MM.1S (cell line): ENCODE results near the gene OPA3.
A peak's percentile ranks its signal among the peaks of the same experiment; 100 is the strongest.

Experiments
- DNase-seq: peaks from one replicate; pipeline ENCODE4 v3.0.0-alpha.2; 2015
- H2AFZ ChIP-seq: fragments of 300-600 bp; sonication (generic); 2 replicates; pipeline ENCODE4 v1.6.0; 2016; ENCODE audit warnings: antibody characterized with exemption, low read length
- H3F3A ChIP-seq: fragments of 300-600 bp; sonication (generic); 2 replicates; pipeline ENCODE4 v1.6.1; 2016; ENCODE audit warnings: mild to moderate bottlenecking, antibody characterized with exemption, low read length, moderate library complexity, mixed read lengths; ENCODE audit not compliant: insufficient read depth
- H3K27ac ChIP-seq: fragments of 300-600 bp; sonication (generic); 2 replicates; pipeline ENCODE4 v1.5.1; 2016; ENCODE audit warnings: mild to moderate bottlenecking, low read length
- H3K27me3 ChIP-seq: fragments of 300-600 bp; sonication (generic); replicated peaks from 2 replicates; pipeline ENCODE4 v1.6.0; 2016; ENCODE audit warnings: low read length; ENCODE audit not compliant: insufficient read depth
- H3K36me3 ChIP-seq: fragments of 300-600 bp; sonication (generic); replicated peaks from 2 replicates; pipeline ENCODE4 v1.6.1; 2016; ENCODE audit warnings: mild to moderate bottlenecking, low read length, mixed read lengths; ENCODE audit not compliant: insufficient read depth
- H3K4me1 ChIP-seq: fragments of 300-600 bp; sonication (generic); 2 replicates; pipeline ENCODE4 v1.6.1; 2016; ENCODE audit warnings: low read length, mixed read lengths
- H3K4me2 ChIP-seq: fragments of 300-600 bp; sonication (generic); 2 replicates; pipeline ENCODE4 v1.6.0; 2016; ENCODE audit warnings: low read depth, low read length
- H3K4me3 ChIP-seq: fragments of 300-600 bp; sonication (generic); 2 replicates; pipeline ENCODE4 v1.5.1; 2016; ENCODE audit warnings: low read length, mixed read lengths
- H3K79me2 ChIP-seq: fragments of 300-600 bp; sonication (generic); 2 replicates; pipeline ENCODE4 v1.6.1; 2016; ENCODE audit warnings: mixed run types, low read length, mixed read lengths
- H3K9ac ChIP-seq: fragments of 300-600 bp; sonication (generic); 2 replicates; pipeline ENCODE4 v1.6.1; 2016; ENCODE audit warnings: low read length, mixed read lengths
- H3K9me2 ChIP-seq: fragments of 300-600 bp; sonication (generic); replicated peaks from 2 replicates; pipeline ENCODE4 v1.6.1; 2016; ENCODE audit warnings: mild to moderate bottlenecking, low read length, mixed read lengths; ENCODE audit not compliant: insufficient read depth
- H3K9me3 ChIP-seq: fragments of 300-600 bp; sonication (generic); replicated peaks from 2 replicates; pipeline ENCODE4 v1.6.1; 2016; ENCODE audit warnings: mild to moderate bottlenecking, low read length, mixed read lengths; ENCODE audit not compliant: insufficient read depth
- H4K20me1 ChIP-seq: fragments of 300-600 bp; sonication (generic); 2 replicates; pipeline ENCODE4 v1.6.1; 2016; ENCODE audit warnings: mild to moderate bottlenecking, low read length, moderate library complexity, mixed read lengths; ENCODE audit not compliant: insufficient read depth
- CTCF ChIP-seq: fragments of 300-600 bp; sonication (generic); IDR thresholded peaks from 2 replicates; pipeline ENCODE4 v1.5.1; 2016; ENCODE audit warnings: antibody characterized with exemption, low read length, mixed read lengths
- EZH2 ChIP-seq: fragments of 300-600 bp; sonication (generic); optimal IDR thresholded peaks from 2 replicates; pipeline ENCODE3; 2017; ENCODE audit warnings: low read depth, mild to moderate bottlenecking, antibody characterized with exemption, low read length, mixed read lengths
- EZH2phosphoT487 ChIP-seq: fragments of 300-600 bp; sonication (generic); IDR thresholded peaks from 2 replicates; pipeline ENCODE4 v1.6.1; 2018; ENCODE audit warnings: antibody characterized with exemption, low read length

The OPA3 gene

GRCh38 chr19:45499196-45500180 lies 85.1 kb downstream of the OPA3 start:
- H2AFZ ChIP-seq = no peak overlapping the region
- DNase-seq = no peak
- TF ChIP-seq EZH2 (no peak), CTCF (no peak), EZH2phosphoT487 (no peak)
- no peak overlapping the region for H3K27ac ChIP-seq
- no peaks in the 10 kb centered on the region for H3K36me3 ChIP-seq
- H3K9ac ChIP-seq = no peak overlapping the region
- H3K4me3 ChIP-seq = no peak overlapping the region
- no peaks in the 10 kb centered on the region for H3K79me2 ChIP-seq
- no peaks in the 10 kb centered on the region for H3K9me2 ChIP-seq
- no peaks in the 10 kb centered on the region for H4K20me1 ChIP-seq
- H3K4me2 ChIP-seq = no peak overlapping the region
- no peaks in the 10 kb centered on the region for H3K9me3 ChIP-seq
- peaks cover 49% of the 10 kb centered on the region for H3K27me3 ChIP-seq
- H3F3A ChIP-seq = no peaks in the 10 kb centered on the region; the same call in 1 of the 2 replicates
- peaks cover 4% of the 10 kb centered on the region; the same call in 1 of the 2 replicates for H3K4me1 ChIP-seq

GRCh38 chr19:45498411-45499195 lies 86.0 kb downstream of the OPA3 start, which contains the start of gene PPM1N:
Gene PPM1N (plus strand): TSS chr19:45498443. CDS start chr19:45498473, 30 bp downstream.
- Histone ChIP-seq H2AFZ (peak within 1 kb of the TSS; percentile 85), H3K9ac (no peak within 1 kb of the TSS), H3K27me3 (peaks cover 56% of the 10 kb centered on the region), H3K4me3 (peak within 1 kb of the TSS; percentile 64), H3K9me3 (no peaks in the 10 kb centered on the region), H3K9me2 (no peaks in the 10 kb centered on the region), H3K79me2 (no peaks in the 10 kb centered on the region), H4K20me1 (no peaks in the 10 kb centered on the region), H3F3A (no peaks in the 10 kb centered on the region; the same call in 1 of the 2 replicates), H3K36me3 (no peaks in the 10 kb centered on the region), H3K4me1 (peaks cover 4% of the 10 kb centered on the region; the same call in 1 of the 2 replicates), H3K27ac (no peak within 1 kb of the TSS), H3K4me2 (peak within 1 kb of the TSS; percentile 89)
- DNase-seq = no peak
- 0 out of 2 replicates have a peak, but pooled peaks have one; percentile 11 for TF ChIP-seq CTCF
- no peak for TF ChIP-seq EZH2

GRCh38 chr19:45497791-45498190 lies 86.8 kb downstream of the OPA3 start:
- no peak overlapping the region for H3K4me2 ChIP-seq
- H3K4me1 ChIP-seq = peaks cover 9% of the 10 kb centered on the region
- DNase-seq = no peak
- no peak for TF ChIP-seq EZH2phosphoT487
- TF ChIP-seq CTCF = no peak
- no peak for TF ChIP-seq EZH2
- H3K9ac ChIP-seq = no peak overlapping the region
- peaks cover 62% of the 10 kb centered on the region for H3K27me3 ChIP-seq
- no peak overlapping the region for H3K27ac ChIP-seq
- no peak overlapping the region for H2AFZ ChIP-seq
- no peaks in the 10 kb centered on the region for H3K9me2 ChIP-seq
- no peak overlapping the region for H3K4me3 ChIP-seq
- no peaks in the 10 kb centered on the region for H3K79me2 ChIP-seq
- no peaks in the 10 kb centered on the region; the same call in 1 of the 2 replicates for H3F3A ChIP-seq
- no peaks in the 10 kb centered on the region for H4K20me1 ChIP-seq
- H3K36me3 ChIP-seq = no peaks in the 10 kb centered on the region
- no peaks in the 10 kb centered on the region for H3K9me3 ChIP-seq
